HL-60 (cell line): ENCODE measurements around the gene DTX4.

Experiments
- CTCF ChIP-seq: IDR thresholded peaks from one replicate; pipeline ENCODE4 v1.5.1; 2011; ENCODE audit warnings: low read length, control low read depth, inconsistent platforms; ENCODE audit not compliant: insufficient read depth
- GABPA ChIP-seq: IDR thresholded peaks from 2 replicates; pipeline ENCODE4 v1.6.1; 2012; ENCODE audit warnings: low read depth
- POLR2AphosphoS5 ChIP-seq: IDR thresholded peaks from 2 replicates; pipeline ENCODE4 v1.6.1; 2012; ENCODE audit warnings: low read depth
- REST ChIP-seq: IDR thresholded peaks from 2 replicates; pipeline ENCODE4 v1.6.1; 2012; ENCODE audit warnings: low read depth; ENCODE audit not compliant: insufficient replicate concordance

DNA sequence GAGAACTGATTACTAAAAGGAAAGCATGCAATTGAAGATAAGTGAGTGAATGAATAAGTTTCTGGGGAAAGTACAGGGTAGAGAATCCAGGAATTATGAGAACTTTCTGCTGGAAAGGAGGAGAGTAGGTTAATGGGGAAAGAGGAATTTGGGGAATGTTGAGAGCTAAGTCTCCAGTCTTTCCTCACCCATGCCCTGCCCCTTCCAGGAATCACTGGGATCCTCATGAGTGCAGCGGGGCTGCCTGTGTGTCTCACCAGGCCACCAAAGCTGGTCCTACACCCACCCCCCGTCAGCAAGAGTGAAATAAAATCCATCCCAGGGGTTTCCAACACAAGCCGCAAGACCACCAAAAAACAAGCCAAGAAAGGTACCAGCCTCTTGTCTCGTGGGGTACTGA lies 17.0 kb downstream of the DTX4 start:
- TF ChIP-seq CTCF (no peak), POLR2AphosphoS5 (no peak), GABPA (no peak), REST (no peak)
